Neural cell (in vitro differentiated cells): ENCODE measurements around the gene NCKAP5.

Experiments
- EP300 ChIP-seq: fragments of 450-650 bp; conservative IDR thresholded peaks from 2 replicates; pipeline ENCODE4 v1.6.1; 2014; ENCODE audit warnings: antibody characterized with exemption, mild to moderate bottlenecking, moderate library complexity; ENCODE audit not compliant: poor library complexity, severe bottlenecking
- EZH2 ChIP-seq: fragments of 200-600, 300-800 bp; shearing (Covaris generic), sonication (generic); IDR thresholded peaks from 2 replicates; pipeline ENCODE4 v1.6.1; 2014; ENCODE audit warnings: antibody characterized with exemption, low read length, borderline replicate concordance, mild to moderate bottlenecking; ENCODE audit not compliant: insufficient read depth, poor library complexity, severe bottlenecking
- POLR2AphosphoS5 ChIP-seq: IDR thresholded peaks from 2 replicates; pipeline ENCODE4 v1.6.1; 2012
- RAD21 ChIP-seq: fragments of 450-650 bp; conservative IDR thresholded peaks from 2 replicates; pipeline ENCODE4 v1.6.1; 2014; ENCODE audit warnings: antibody characterized with exemption, mild to moderate bottlenecking, moderate library complexity
- SMC3 ChIP-seq: fragments of 450-650 bp; conservative IDR thresholded peaks from 2 replicates; pipeline ENCODE4 v1.6.1; 2014; ENCODE audit warnings: antibody characterized with exemption, mild to moderate bottlenecking, moderate library complexity; ENCODE audit not compliant: poor library complexity
- TAF1 ChIP-seq: IDR thresholded peaks from 2 replicates; pipeline ENCODE4 v1.6.1; 2012; ENCODE audit warnings: low read depth
- TF ChIP-seq, protein P1 (sequence below): fragments of 450-650 bp; IDR thresholded peaks from 2 replicates; pipeline ENCODE4 v1.5.1; 2014; ENCODE audit warnings: antibody characterized with exemption, mild to moderate bottlenecking, moderate library complexity; ENCODE audit not compliant: poor library complexity, severe bottlenecking
- TF ChIP-seq, protein P2 (sequence below): IDR thresholded peaks from 2 replicates; pipeline ENCODE4 v1.6.1; 2012; ENCODE audit warnings: borderline replicate concordance

DNA sequence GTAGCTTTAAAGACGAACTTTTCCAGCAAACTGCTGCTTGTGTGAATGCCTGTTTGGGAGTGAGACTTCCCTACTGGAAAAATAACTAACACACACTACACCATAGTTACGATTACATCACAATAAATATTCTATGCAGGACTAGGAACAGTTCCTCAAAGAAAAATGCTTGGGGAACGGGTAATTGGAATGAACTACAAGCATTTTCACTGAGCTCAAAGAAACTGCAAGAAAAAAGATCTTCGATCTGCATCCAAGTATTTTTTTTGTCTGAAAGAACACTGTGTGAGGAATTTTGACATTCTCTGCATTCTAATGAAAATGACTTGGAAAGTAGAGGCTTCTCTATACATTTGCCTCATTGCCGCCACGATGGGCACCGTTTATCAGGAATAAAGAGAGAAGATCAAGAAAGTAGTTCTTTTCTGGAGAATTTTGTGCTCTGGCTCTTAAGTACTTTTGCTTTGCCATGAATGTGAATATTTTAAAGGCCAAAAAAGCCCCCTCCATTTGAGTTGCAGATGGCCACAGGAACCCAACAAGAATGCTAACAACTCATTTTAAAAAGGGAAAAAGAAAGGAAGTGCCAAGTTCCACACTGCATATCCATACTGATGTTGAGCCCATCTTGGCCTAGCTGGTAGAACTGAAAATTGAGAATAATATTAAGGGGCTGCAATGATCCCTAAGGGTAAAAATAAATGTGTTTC is 911.8 kb downstream of the NCKAP5 start:
- TF ChIP-seq, protein P1, sequence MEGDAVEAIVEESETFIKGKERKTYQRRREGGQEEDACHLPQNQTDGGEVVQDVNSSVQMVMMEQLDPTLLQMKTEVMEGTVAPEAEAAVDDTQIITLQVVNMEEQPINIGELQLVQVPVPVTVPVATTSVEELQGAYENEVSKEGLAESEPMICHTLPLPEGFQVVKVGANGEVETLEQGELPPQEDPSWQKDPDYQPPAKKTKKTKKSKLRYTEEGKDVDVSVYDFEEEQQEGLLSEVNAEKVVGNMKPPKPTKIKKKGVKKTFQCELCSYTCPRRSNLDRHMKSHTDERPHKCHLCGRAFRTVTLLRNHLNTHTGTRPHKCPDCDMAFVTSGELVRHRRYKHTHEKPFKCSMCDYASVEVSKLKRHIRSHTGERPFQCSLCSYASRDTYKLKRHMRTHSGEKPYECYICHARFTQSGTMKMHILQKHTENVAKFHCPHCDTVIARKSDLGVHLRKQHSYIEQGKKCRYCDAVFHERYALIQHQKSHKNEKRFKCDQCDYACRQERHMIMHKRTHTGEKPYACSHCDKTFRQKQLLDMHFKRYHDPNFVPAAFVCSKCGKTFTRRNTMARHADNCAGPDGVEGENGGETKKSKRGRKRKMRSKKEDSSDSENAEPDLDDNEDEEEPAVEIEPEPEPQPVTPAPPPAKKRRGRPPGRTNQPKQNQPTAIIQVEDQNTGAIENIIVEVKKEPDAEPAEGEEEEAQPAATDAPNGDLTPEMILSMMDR, result no peak
- TF ChIP-seq RAD21 (no peak), TAF1 (no peak), EZH2 (no peak), EP300 (no peak), POLR2AphosphoS5 (no peak), SMC3 (no peak)
- TF ChIP-seq, protein P2, sequence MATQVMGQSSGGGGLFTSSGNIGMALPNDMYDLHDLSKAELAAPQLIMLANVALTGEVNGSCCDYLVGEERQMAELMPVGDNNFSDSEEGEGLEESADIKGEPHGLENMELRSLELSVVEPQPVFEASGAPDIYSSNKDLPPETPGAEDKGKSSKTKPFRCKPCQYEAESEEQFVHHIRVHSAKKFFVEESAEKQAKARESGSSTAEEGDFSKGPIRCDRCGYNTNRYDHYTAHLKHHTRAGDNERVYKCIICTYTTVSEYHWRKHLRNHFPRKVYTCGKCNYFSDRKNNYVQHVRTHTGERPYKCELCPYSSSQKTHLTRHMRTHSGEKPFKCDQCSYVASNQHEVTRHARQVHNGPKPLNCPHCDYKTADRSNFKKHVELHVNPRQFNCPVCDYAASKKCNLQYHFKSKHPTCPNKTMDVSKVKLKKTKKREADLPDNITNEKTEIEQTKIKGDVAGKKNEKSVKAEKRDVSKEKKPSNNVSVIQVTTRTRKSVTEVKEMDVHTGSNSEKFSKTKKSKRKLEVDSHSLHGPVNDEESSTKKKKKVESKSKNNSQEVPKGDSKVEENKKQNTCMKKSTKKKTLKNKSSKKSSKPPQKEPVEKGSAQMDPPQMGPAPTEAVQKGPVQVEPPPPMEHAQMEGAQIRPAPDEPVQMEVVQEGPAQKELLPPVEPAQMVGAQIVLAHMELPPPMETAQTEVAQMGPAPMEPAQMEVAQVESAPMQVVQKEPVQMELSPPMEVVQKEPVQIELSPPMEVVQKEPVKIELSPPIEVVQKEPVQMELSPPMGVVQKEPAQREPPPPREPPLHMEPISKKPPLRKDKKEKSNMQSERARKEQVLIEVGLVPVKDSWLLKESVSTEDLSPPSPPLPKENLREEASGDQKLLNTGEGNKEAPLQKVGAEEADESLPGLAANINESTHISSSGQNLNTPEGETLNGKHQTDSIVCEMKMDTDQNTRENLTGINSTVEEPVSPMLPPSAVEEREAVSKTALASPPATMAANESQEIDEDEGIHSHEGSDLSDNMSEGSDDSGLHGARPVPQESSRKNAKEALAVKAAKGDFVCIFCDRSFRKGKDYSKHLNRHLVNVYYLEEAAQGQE, result no peak
